H9 (cell line): ENCODE data around the gene ADCY1. TPM values are rescaled to one million over a fixed set of nuclear protein-coding genes. Genes with fewer than 3 reads are reported as not detected.

Experiments
- DNase-seq: peaks from one replicate; pipeline ENCODE4 v3.0.0-alpha.2; 2017
- H2AFZ ChIP-seq: one replicate; pipeline ENCODE4 v1.6.1; 2013; ENCODE audit warnings: mild to moderate bottlenecking, low read length, control low read depth, moderate library complexity
- H2AK5ac ChIP-seq: 2 replicates; pipeline ENCODE4 v1.6.1; 2013; ENCODE audit warnings: low read length, control low read depth, mixed read lengths; ENCODE audit not compliant: insufficient read length
- H2BK120ac ChIP-seq: one replicate; pipeline ENCODE4 v1.6.1; 2013; ENCODE audit warnings: low read depth, mild to moderate bottlenecking, low read length, control low read depth, inconsistent platforms; ENCODE audit not compliant: poor library complexity, severe bottlenecking
- H2BK12ac ChIP-seq: 2 replicates; pipeline ENCODE4 v1.6.1; 2013; ENCODE audit warnings: low read length, control low read depth, mixed read lengths, low read depth; ENCODE audit not compliant: insufficient read length
- H2BK15ac ChIP-seq: 2 replicates; pipeline ENCODE4 v1.6.1; 2013; ENCODE audit warnings: low read depth, low read length, control low read depth
- H2BK20ac ChIP-seq: one replicate; pipeline ENCODE4 v1.6.1; 2013; ENCODE audit warnings: low read depth, mild to moderate bottlenecking, low read length, control low read depth, inconsistent platforms; ENCODE audit not compliant: poor library complexity, severe bottlenecking
- H2BK5ac ChIP-seq: 2 replicates; pipeline ENCODE4 v1.6.1; 2013; ENCODE audit warnings: low read length, control low read depth, mixed read lengths; ENCODE audit not compliant: insufficient read length
- H3K14ac ChIP-seq: 2 replicates; pipeline ENCODE4 v1.6.1; 2013; ENCODE audit warnings: low read length, control low read depth; ENCODE audit not compliant: insufficient read depth
- H3K18ac ChIP-seq: 2 replicates; pipeline ENCODE4 v1.6.1; 2013; ENCODE audit warnings: low read depth, mild to moderate bottlenecking, mixed read lengths, low read length, control low read depth; ENCODE audit not compliant: insufficient read length
- H3K23ac ChIP-seq: 2 replicates; pipeline ENCODE4 v1.6.1; 2013; ENCODE audit warnings: low read length, control low read depth, mixed read lengths, low read depth; ENCODE audit not compliant: insufficient read length
- H3K23me2 ChIP-seq: 2 replicates; pipeline ENCODE4 v1.6.1; 2013; ENCODE audit warnings: low read depth, mild to moderate bottlenecking, mixed read lengths, low read length, control low read depth; ENCODE audit not compliant: insufficient read length, poor library complexity, severe bottlenecking
- H3K27ac ChIP-seq: 2 replicates; pipeline ENCODE4 v1.5.1; 2013; ENCODE audit warnings: low read length, control low read depth, mixed read lengths, low read depth; ENCODE audit not compliant: insufficient read length
- H3K27me3 ChIP-seq: 2 replicates; pipeline ENCODE4 v1.6.1; 2013; ENCODE audit warnings: low read length, control low read depth, inconsistent platforms; ENCODE audit not compliant: insufficient read depth
- H3K4ac ChIP-seq: 2 replicates; pipeline ENCODE4 v1.6.1; 2013; ENCODE audit warnings: low read depth, mild to moderate bottlenecking, control low read depth, inconsistent platforms, low read length, moderate library complexity
- H3K4me1 ChIP-seq: 2 replicates; pipeline ENCODE4 v1.6.1; 2013; ENCODE audit warnings: low read length, control low read depth, inconsistent platforms; ENCODE audit not compliant: insufficient read depth
- H3K4me2 ChIP-seq: 2 replicates; pipeline ENCODE4 v1.6.1; 2013; ENCODE audit warnings: low read length, control low read depth, mixed read lengths; ENCODE audit not compliant: insufficient read length, insufficient read depth
- H3K56ac ChIP-seq: 2 replicates; pipeline ENCODE4 v1.6.1; 2013; ENCODE audit warnings: low read depth, mild to moderate bottlenecking, mixed read lengths, low read length, control low read depth; ENCODE audit not compliant: insufficient read length
- H3K79me1 ChIP-seq: 2 replicates; pipeline ENCODE4 v1.6.1; 2013; ENCODE audit warnings: low read depth, mild to moderate bottlenecking, moderate library complexity, low read length, control low read depth, inconsistent platforms; ENCODE audit not compliant: insufficient read depth, poor library complexity, severe bottlenecking
- H3K79me2 ChIP-seq: 2 replicates; pipeline ENCODE4 v1.6.1; 2013; ENCODE audit warnings: low read length, control low read depth, inconsistent platforms; ENCODE audit not compliant: insufficient read depth
- H3K9ac ChIP-seq: 2 replicates; pipeline ENCODE4 v1.6.1; 2013; ENCODE audit warnings: low read length, control low read depth, mixed read lengths; ENCODE audit not compliant: insufficient read length; ENCODE audit errors: extremely low read depth
- H3K9me3 ChIP-seq: one replicate; pipeline ENCODE4 v1.6.1; 2013; ENCODE audit warnings: low read depth, low read length, inconsistent platforms; ENCODE audit not compliant: control insufficient read depth
- H3T11ph ChIP-seq: one replicate; pipeline ENCODE4 v1.6.1; 2013; ENCODE audit warnings: mild to moderate bottlenecking, low read length, control low read depth, inconsistent platforms
- H4K20me1 ChIP-seq: one replicate; pipeline ENCODE4 v1.6.1; 2013; ENCODE audit not compliant: control insufficient read depth, insufficient read length, insufficient read depth
- H4K5ac ChIP-seq: 2 replicates; pipeline ENCODE4 v1.6.1; 2013; ENCODE audit warnings: low read depth, mild to moderate bottlenecking, mixed read lengths, low read length, control low read depth; ENCODE audit not compliant: insufficient read length
- H4K8ac ChIP-seq: replicated peaks from 2 replicates; pipeline ENCODE4 v1.6.1; 2013; ENCODE audit warnings: low read length, control low read depth, mixed read lengths, low read depth; ENCODE audit not compliant: insufficient read length
- H4K91ac ChIP-seq: 2 replicates; pipeline ENCODE4 v1.6.1; 2013; ENCODE audit warnings: low read depth, mild to moderate bottlenecking, moderate library complexity, mixed read lengths, low read length, control low read depth; ENCODE audit not compliant: insufficient read length
- H3K27ac Mint-ChIP-seq, 3 experiments: 2 replicates in 2 of 3; 3 replicates in 1 of 3; pipeline ENCODE4 v1.8.0; 2020 to 2021; ENCODE audit warnings: mixed read lengths in 3 of 3, mild to moderate bottlenecking in 1 of 3, moderate library complexity in 1 of 3
- H3K27me3 Mint-ChIP-seq: 2 replicates; pipeline ENCODE4 v1.8.0; 2021; ENCODE audit warnings: low read depth, mild to moderate bottlenecking, moderate library complexity, mixed read lengths
- H3K36me3 Mint-ChIP-seq, 3 experiments: 2 replicates in 2 of 3; 3 replicates in 1 of 3; pipeline ENCODE4 v1.8.0; 2020 to 2021; ENCODE audit warnings: low read depth in 3 of 3, mixed read lengths in 3 of 3; ENCODE audit not compliant: insufficient read depth in 1 of 3
- H3K4me1 Mint-ChIP-seq, 2 experiments: 2 replicates each; pipeline ENCODE4 v1.8.0; 2020; ENCODE audit warnings: mixed read lengths in 2 of 2
- H3K4me3 Mint-ChIP-seq, 2 experiments: 2 replicates in 1 of 2; 3 replicates in 1 of 2; pipeline ENCODE4 v1.8.0; 2020 to 2021; ENCODE audit warnings: mild to moderate bottlenecking in 2 of 2, mixed read lengths in 2 of 2, moderate library complexity in 1 of 2
- H3K9me3 Mint-ChIP-seq, 2 experiments: 2 replicates in 1 of 2; 3 replicates in 1 of 2; pipeline ENCODE4 v1.8.0; 2020; ENCODE audit warnings: mild to moderate bottlenecking in 2 of 2, mixed read lengths in 2 of 2, moderate library complexity in 1 of 2
- WGBS: extraction: QIAGEN DNeasy Blood & Tissue Kit; methylation state at CpG from one replicate; pipeline ENCODE4 v1.1.7; 2013; ENCODE audit warnings: missing lambda C conversion rate, low lambda C conversion rate, mixed read lengths; ENCODE audit not compliant: insufficient read length; ENCODE audit errors: extremely low coverage; 5-methylcytosine and 5-hydroxymethylcytosine counted together
- total RNA-seq: library from RNA; stranded (reverse); gene quantifications from 2 replicates; pipeline ENCODE4 v1.2.1, GENCODE V29; 2021
- TF ChIP-seq, protein P1 (sequence below): fragments of 200-600 bp; sonication (generic); conservative IDR thresholded peaks from 3 replicates; pipeline ENCODE4 v1.8.0; 2021; ENCODE audit warnings: antibody characterized with exemption, mild to moderate bottlenecking

The ADCY1 gene
- total RNA-seq, 1 experiment from 2014 or later: 21.6 TPM

DNA sequence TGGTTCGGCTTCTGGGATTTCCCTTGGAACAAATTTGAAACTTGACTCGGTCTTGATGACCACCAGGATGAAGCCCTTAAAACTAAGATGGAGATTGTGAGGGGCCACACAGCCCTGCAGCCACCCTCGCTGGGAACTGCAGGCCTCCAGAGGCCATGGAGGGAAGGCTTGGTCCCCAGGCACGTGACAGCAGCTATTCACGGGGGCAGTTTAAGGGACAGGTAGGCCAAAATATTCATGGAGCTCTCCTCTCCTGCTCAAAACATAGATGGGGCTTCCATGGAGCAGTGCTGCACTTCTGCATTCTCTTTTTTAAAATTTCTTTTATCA lies 137.0 kb downstream of the ADCY1 start:
- no peak overlapping the region for H3K56ac ChIP-seq
- H2BK15ac ChIP-seq: no peak overlapping the region
- H4K8ac ChIP-seq: no peak overlapping the region
- no peak overlapping the region for H3K18ac ChIP-seq
- no peak overlapping the region for H3K27ac Mint-ChIP-seq
- H2BK20ac ChIP-seq: no peak overlapping the region
- H3K4ac ChIP-seq: no peak overlapping the region
- no peaks in the 10 kb centered on the region for H3K27me3 ChIP-seq
- DNase-seq: no peak
- no peaks in the 10 kb centered on the region for H4K20me1 ChIP-seq
- no peaks in the 10 kb centered on the region for H3K79me2 ChIP-seq
- H3K79me1 ChIP-seq: no peaks in the 10 kb centered on the region
- no peak overlapping the region for H3K14ac ChIP-seq
- TF ChIP-seq, protein P1, sequence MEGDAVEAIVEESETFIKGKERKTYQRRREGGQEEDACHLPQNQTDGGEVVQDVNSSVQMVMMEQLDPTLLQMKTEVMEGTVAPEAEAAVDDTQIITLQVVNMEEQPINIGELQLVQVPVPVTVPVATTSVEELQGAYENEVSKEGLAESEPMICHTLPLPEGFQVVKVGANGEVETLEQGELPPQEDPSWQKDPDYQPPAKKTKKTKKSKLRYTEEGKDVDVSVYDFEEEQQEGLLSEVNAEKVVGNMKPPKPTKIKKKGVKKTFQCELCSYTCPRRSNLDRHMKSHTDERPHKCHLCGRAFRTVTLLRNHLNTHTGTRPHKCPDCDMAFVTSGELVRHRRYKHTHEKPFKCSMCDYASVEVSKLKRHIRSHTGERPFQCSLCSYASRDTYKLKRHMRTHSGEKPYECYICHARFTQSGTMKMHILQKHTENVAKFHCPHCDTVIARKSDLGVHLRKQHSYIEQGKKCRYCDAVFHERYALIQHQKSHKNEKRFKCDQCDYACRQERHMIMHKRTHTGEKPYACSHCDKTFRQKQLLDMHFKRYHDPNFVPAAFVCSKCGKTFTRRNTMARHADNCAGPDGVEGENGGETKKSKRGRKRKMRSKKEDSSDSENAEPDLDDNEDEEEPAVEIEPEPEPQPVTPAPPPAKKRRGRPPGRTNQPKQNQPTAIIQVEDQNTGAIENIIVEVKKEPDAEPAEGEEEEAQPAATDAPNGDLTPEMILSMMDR: no peak
- H2BK5ac ChIP-seq: no peak overlapping the region
- H2AK5ac ChIP-seq: no peak overlapping the region
- H3K23me2 ChIP-seq: no peaks in the 10 kb centered on the region
- no peak overlapping the region for H2BK120ac ChIP-seq
- no peak overlapping the region for H3K9ac ChIP-seq
- no peak overlapping the region for H2BK12ac ChIP-seq
- no peaks in the 10 kb centered on the region for H3K9me3 Mint-ChIP-seq
- no CpG with 5 or more reads among the region's 5 CpGs for WGBS
- no peak overlapping the region for H4K5ac ChIP-seq
- H3K4me1 ChIP-seq: no peaks in the 10 kb centered on the region
- no peak overlapping the region for H3T11ph ChIP-seq
- peaks cover 4 to 9% of the 10 kb centered on the region in 2 experiments; a peak in 2 of 4 replicates for H3K4me1 Mint-ChIP-seq
- H3K23ac ChIP-seq: no peak overlapping the region
- H3K36me3 Mint-ChIP-seq: peaks cover 3 to 7% (median 5%) of the 10 kb centered on the region in 3 experiments; a peak in 4 of 7 replicates
- no peak overlapping the region for H3K4me2 ChIP-seq
- no peak overlapping the region for H3K27ac ChIP-seq
- H2AFZ ChIP-seq: no peak overlapping the region
- no peak overlapping the region for H4K91ac ChIP-seq
- H3K27me3 Mint-ChIP-seq: no peaks in the 10 kb centered on the region
- no peaks in the 10 kb centered on the region for H3K9me3 ChIP-seq
- no peak overlapping the region for H3K4me3 Mint-ChIP-seq
